HEK293 (cell line): ENCODE data around the gene CDC27.

ENCODE experiments used
- GLI2 ChIP-seq: fragments of 450-650 bp; formaldehyde crosslinking; IDR thresholded peaks from 2 replicates; pipeline ENCODE4; 2017; ENCODE audit warnings: missing biosample characterization, missing genetic modification characterization, low read depth, borderline replicate concordance
- GLIS1 ChIP-seq: fragments of 450-650 bp; formaldehyde crosslinking; IDR thresholded peaks from 2 replicates; pipeline ENCODE4 v1.5.1; 2016; ENCODE audit warnings: missing biosample characterization, missing genetic modification characterization
- KLF10 ChIP-seq: fragments of 450-650 bp; IDR thresholded peaks from 2 replicates; pipeline ENCODE4 v1.5.1; 2018; ENCODE audit warnings: missing biosample characterization, mild to moderate bottlenecking, missing genetic modification characterization
- MZF1 ChIP-seq: fragments of 450-650 bp; formaldehyde crosslinking; IDR thresholded peaks from 2 replicates; pipeline ENCODE4 v1.5.1; 2017; ENCODE audit warnings: missing biosample characterization, missing genetic modification characterization, borderline replicate concordance
- SALL2 ChIP-seq: fragments of 450-650 bp; formaldehyde crosslinking; IDR thresholded peaks from 2 replicates; pipeline ENCODE4 v1.5.0; 2017; ENCODE audit warnings: missing biosample characterization, mild to moderate bottlenecking, missing genetic modification characterization, borderline replicate concordance
- ZEB2 ChIP-seq: fragments of 450-650 bp; formaldehyde crosslinking; IDR thresholded peaks from 2 replicates; pipeline ENCODE4 v1.5.1; 2016; ENCODE audit warnings: missing biosample characterization, missing genetic modification characterization
- ZFP37 ChIP-seq: fragments of 450-650 bp; formaldehyde crosslinking; IDR thresholded peaks from 2 replicates; pipeline ENCODE4 v1.5.1; 2016; ENCODE audit warnings: missing biosample characterization, missing genetic modification characterization
- ZFP41 ChIP-seq: fragments of 450-650 bp; formaldehyde crosslinking; IDR thresholded peaks from 2 replicates; pipeline ENCODE4 v1.5.1; 2016; ENCODE audit warnings: missing biosample characterization, missing genetic modification characterization, borderline replicate concordance
- ZNF548 ChIP-seq: fragments of 450-650 bp; formaldehyde crosslinking; IDR thresholded peaks from 2 replicates; pipeline ENCODE4 v1.5.1; 2016; ENCODE audit warnings: missing biosample characterization, missing genetic modification characterization
- ZNF571 ChIP-seq: fragments of 450-650 bp; formaldehyde crosslinking; IDR thresholded peaks from 2 replicates; pipeline ENCODE4 v1.5.0; 2017; ENCODE audit warnings: missing biosample characterization, missing genetic modification characterization
- TF ChIP-seq, protein P1 (sequence below): fragments of 450-650 bp; formaldehyde crosslinking; IDR thresholded peaks from 2 replicates; pipeline ENCODE4 v1.5.1; 2016; ENCODE audit warnings: missing biosample characterization, missing genetic modification characterization
- TF ChIP-seq, protein P2 (sequence below): fragments of 450-650 bp; formaldehyde crosslinking; IDR thresholded peaks from 2 replicates; pipeline ENCODE4 v1.5.1; 2017; ENCODE audit warnings: missing biosample characterization, mild to moderate bottlenecking, missing genetic modification characterization, moderate library complexity

DNA sequence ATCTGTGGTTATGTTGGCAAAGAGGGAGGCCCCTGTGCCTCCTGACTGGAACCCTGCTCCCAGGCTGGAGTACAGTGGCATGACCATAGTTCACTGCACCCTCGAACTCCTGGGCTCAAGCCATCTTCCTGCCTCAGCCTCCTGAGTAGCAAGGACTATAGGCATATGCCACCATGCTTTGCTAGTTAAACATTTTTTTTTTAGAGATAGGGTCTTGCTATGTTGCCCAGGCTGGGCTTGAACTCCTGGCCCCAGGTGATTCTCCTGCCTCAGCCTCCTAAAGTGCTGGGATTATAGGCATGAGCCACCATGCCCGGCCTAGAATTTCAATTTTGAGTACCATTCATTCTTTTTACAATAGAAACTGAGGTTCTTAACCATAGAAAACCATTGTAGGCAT lies 43.4 kb upstream of the CDC27 start:
- no peak for TF ChIP-seq KLF10 (tag by site-specific recombination)
- no peak for TF ChIP-seq GLI2 (tag by site-specific recombination)
- no peak for TF ChIP-seq MZF1
- TF ChIP-seq ZNF571, result no peak
- no peak for TF ChIP-seq ZFP41
- TF ChIP-seq ZNF548 (tag by site-specific recombination), result no peak
- TF ChIP-seq, protein P1, sequence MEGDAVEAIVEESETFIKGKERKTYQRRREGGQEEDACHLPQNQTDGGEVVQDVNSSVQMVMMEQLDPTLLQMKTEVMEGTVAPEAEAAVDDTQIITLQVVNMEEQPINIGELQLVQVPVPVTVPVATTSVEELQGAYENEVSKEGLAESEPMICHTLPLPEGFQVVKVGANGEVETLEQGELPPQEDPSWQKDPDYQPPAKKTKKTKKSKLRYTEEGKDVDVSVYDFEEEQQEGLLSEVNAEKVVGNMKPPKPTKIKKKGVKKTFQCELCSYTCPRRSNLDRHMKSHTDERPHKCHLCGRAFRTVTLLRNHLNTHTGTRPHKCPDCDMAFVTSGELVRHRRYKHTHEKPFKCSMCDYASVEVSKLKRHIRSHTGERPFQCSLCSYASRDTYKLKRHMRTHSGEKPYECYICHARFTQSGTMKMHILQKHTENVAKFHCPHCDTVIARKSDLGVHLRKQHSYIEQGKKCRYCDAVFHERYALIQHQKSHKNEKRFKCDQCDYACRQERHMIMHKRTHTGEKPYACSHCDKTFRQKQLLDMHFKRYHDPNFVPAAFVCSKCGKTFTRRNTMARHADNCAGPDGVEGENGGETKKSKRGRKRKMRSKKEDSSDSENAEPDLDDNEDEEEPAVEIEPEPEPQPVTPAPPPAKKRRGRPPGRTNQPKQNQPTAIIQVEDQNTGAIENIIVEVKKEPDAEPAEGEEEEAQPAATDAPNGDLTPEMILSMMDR (tag by site-specific recombination), result no peak
- TF ChIP-seq, protein P2, sequence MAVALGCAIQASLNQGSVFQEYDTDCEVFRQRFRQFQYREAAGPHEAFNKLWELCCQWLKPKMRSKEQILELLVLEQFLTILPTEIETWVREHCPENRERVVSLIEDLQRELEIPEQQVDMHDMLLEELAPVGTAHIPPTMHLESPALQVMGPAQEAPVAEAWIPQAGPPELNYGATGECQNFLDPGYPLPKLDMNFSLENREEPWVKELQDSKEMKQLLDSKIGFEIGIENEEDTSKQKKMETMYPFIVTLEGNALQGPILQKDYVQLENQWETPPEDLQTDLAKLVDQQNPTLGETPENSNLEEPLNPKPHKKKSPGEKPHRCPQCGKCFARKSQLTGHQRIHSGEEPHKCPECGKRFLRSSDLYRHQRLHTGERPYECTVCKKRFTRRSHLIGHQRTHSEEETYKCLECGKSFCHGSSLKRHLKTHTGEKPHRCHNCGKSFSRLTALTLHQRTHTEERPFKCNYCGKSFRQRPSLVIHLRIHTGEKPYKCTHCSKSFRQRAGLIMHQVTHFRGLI (tag by site-specific recombination), result no peak
- TF ChIP-seq SALL2 (tag by site-specific recombination), result no peak
- no peak for TF ChIP-seq GLIS1 (tag by site-specific recombination)
- TF ChIP-seq ZFP37 (tag by site-specific recombination), result no peak
- no peak for TF ChIP-seq ZEB2 (tag by site-specific recombination)
